PC-9 (cell line): ENCODE measurements around the gene GPC5. TPM values are rescaled to one million over a fixed set of nuclear protein-coding genes. Genes with fewer than 3 reads are reported as not detected.

Source experiments
- BruUV-seq: library from RNA; stranded (reverse); fragments of 400-500 nt; replicated peaks from 2 replicates; lab custom pipeline; 2021; lab: Mats Ljungman, UMichigan
- CTCF ChIA-PET: fragments of 300-600 bp; sonication (Branson Sonifier 250); formaldehyde crosslinking; loops from one replicate; lab custom pipeline; 2022; ENCODE audit warnings: antibody characterized with exemption; lab: Charles Lee
- POLR2A ChIA-PET: fragments of 300-600 bp; sonication (Branson Sonifier 250); formaldehyde crosslinking; loops from one replicate; lab custom pipeline; 2022; ENCODE audit warnings: antibody characterized with exemption; ENCODE audit not compliant: unreplicated experiment; lab: Charles Lee
- DNase-seq, 2 experiments: peaks; one replicate each; pipeline versions ENCODE4 v3.0.0 to v3.0.0-alpha.2; 2015 to 2022; ENCODE audit warnings: mixed read lengths in 1 of 2
- H2AFZ ChIP-seq: fragments of 200-600 bp; sonication (generic); 2 replicates; pipeline ENCODE4 v1.8.1; 2017; ENCODE audit warnings: antibody characterized with exemption
- H3F3A ChIP-seq: fragments of 200-600 bp; sonication (generic); 2 replicates; pipeline ENCODE4 v1.8.1; 2017; ENCODE audit warnings: antibody characterized with exemption, mild to moderate bottlenecking, low read depth; ENCODE audit not compliant: insufficient read depth
- H3K27ac ChIP-seq: fragments of 200-600 bp; sonication (generic); 2 replicates; pipeline ENCODE4 v1.6.1; 2016; ENCODE audit warnings: mixed run types
- H3K27me3 ChIP-seq: fragments of 200-600 bp; sonication (generic); 2 replicates; pipeline ENCODE4 v1.6.1; 2016; ENCODE audit warnings: low read depth, mixed run types; ENCODE audit not compliant: insufficient read depth
- H3K36me3 ChIP-seq: fragments of 200-600 bp; sonication (generic); 2 replicates; pipeline ENCODE4 v1.6.1; 2016; ENCODE audit warnings: low read depth, mixed run types
- H3K4me1 ChIP-seq: fragments of 200-600 bp; sonication (generic); replicated peaks from 2 replicates; pipeline ENCODE4 v1.6.1; 2016; ENCODE audit warnings: mixed run types; ENCODE audit not compliant: insufficient read depth
- H3K4me2 ChIP-seq: fragments of 200-600 bp; sonication (generic); 2 replicates; pipeline ENCODE4 v1.6.1; 2017; ENCODE audit warnings: mixed run types
- H3K4me3 ChIP-seq: fragments of 200-600 bp; sonication (generic); 2 replicates; pipeline ENCODE4 v1.6.1; 2016; ENCODE audit warnings: mixed run types
- H3K79me2 ChIP-seq: fragments of 200-600 bp; sonication (generic); 2 replicates; pipeline ENCODE4 v1.6.1; 2017; ENCODE audit warnings: low read depth, mixed run types
- H3K9me2 ChIP-seq: fragments of 200-600 bp; sonication (generic); 2 replicates; pipeline ENCODE4 v1.8.1; 2017; ENCODE audit warnings: mild to moderate bottlenecking; ENCODE audit not compliant: insufficient read depth
- H3K9me3 ChIP-seq: fragments of 200-600 bp; sonication (generic); 2 replicates; pipeline ENCODE4 v1.8.1; 2016; ENCODE audit warnings: low read depth; ENCODE audit not compliant: insufficient read depth
- H4K20me1 ChIP-seq: fragments of 200-600 bp; sonication (generic); 2 replicates; pipeline ENCODE4 v1.8.1; 2017; ENCODE audit not compliant: insufficient read depth
- CTCF ChIP-seq: fragments of 200-600 bp; sonication (generic); conservative IDR thresholded peaks from 2 replicates; pipeline ENCODE4 v1.6.1; 2017; ENCODE audit warnings: mixed run types, antibody characterized with exemption, mild to moderate bottlenecking, moderate library complexity
- EZH2 ChIP-seq: fragments of 200-600 bp; sonication (generic); IDR thresholded peaks from 2 replicates; pipeline ENCODE4 v1.8.0; 2017; ENCODE audit warnings: antibody characterized with exemption, low read depth
- intact Hi-C: fragments of 100-400 bp; cut with micrococcal nuclease; formaldehyde crosslinking; loops from one replicate; pipeline ENCODE4 v1.10.0; 2022; ENCODE audit not compliant: unreplicated experiment
- total RNA-seq: library from RNA; stranded (reverse); gene quantifications from 2 replicates; pipeline ENCODE4 v1.2.3, GENCODE V29; 2021

GPC5 gene
- total RNA-seq, 1 experiment from 2014 or later: not detected

DNA sequence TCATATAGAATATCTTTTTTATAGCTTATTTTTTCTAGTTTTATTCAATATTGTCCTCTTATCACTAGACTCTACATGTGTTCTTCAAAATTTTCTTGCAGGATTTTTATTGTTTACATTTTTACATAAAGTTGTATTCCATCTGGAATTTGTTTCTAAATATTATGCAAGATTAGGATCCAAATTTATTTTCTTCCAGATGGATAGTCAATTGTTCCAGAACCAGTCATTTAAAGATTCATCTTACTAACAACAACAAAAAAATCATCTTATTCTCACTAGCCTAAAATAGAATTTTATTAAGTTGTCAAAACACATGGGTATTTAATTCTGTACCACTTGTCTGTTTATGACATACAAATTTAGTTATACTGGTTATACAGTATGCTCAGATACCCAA, 1437.8 kb downstream of the GPC5 start:
- CTCF ChIA-PET: no interaction called here
- POLR2A ChIA-PET: no interaction called here
- Histone ChIP-seq H4K20me1 (no peaks in the 10 kb centered on the region), H3K4me2 (no peak overlapping the region), H3K27me3 (no peaks in the 10 kb centered on the region), H3K36me3 (no peaks in the 10 kb centered on the region), H3K4me3 (no peak overlapping the region), H3K4me1 (no peaks in the 10 kb centered on the region), H3K9me3 (no peaks in the 10 kb centered on the region), H3K79me2 (no peaks in the 10 kb centered on the region), H2AFZ (no peak overlapping the region), H3K9me2 (no peaks in the 10 kb centered on the region), H3F3A (no peaks in the 10 kb centered on the region), H3K27ac (no peak overlapping the region)
- intact Hi-C loops: no loop called here
- BruUV-seq: no TSS peak
- no peak for TF ChIP-seq EZH2
- TF ChIP-seq CTCF: no peak
- no peak for DNase-seq

DNA sequence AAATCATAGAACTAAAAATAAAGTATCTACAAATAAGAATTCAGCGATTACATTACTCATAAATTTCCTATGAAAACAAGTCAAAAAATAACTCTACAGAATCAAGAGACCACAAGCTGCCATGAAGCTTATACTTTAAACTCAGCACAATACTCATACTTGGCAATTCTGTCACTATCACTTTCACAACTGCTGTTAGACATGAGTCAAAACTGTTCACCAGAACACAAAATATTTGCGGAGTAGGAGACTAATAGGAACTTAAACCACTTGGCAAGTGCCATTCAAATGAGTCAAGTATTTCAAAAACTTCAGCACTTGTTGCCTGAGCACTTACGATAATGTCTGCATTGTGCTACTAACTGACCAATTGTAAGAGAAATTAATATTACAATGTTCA, 1440.4 kb downstream of the GPC5 start:
- H3K9me3 ChIP-seq: no peaks in the 10 kb centered on the region
- no peaks in the 10 kb centered on the region for H3K4me1 ChIP-seq
- no TSS peak for BruUV-seq
- no peaks in the 10 kb centered on the region for H3K36me3 ChIP-seq
- POLR2A ChIA-PET: no interaction called here
- no peaks in the 10 kb centered on the region for H3K79me2 ChIP-seq
- no peaks in the 10 kb centered on the region for H3K27me3 ChIP-seq
- H4K20me1 ChIP-seq: no peaks in the 10 kb centered on the region
- H2AFZ ChIP-seq: no peak overlapping the region
- intact Hi-C loops: no loop called here
- no peak overlapping the region for H3K4me3 ChIP-seq
- no peak for TF ChIP-seq EZH2
- TF ChIP-seq CTCF: no peak
- CTCF ChIA-PET: no interaction called here
- no peaks in the 10 kb centered on the region for H3K9me2 ChIP-seq
- DNase-seq: no peak
- no peak overlapping the region for H3K27ac ChIP-seq
- no peaks in the 10 kb centered on the region for H3F3A ChIP-seq
- no peak overlapping the region for H3K4me2 ChIP-seq

- Histone ChIP-seq H3K4me2 (no peak overlapping the region), H3K4me1 (no peaks in the 10 kb centered on the region), H2AFZ (no peak overlapping the region), H3K9me3 (no peaks in the 10 kb centered on the region), H3F3A (no peaks in the 10 kb centered on the region), H3K27ac (no peak overlapping the region), H3K9me2 (no peaks in the 10 kb centered on the region), H3K27me3 (no peaks in the 10 kb centered on the region), H3K36me3 (no peaks in the 10 kb centered on the region), H3K4me3 (no peak overlapping the region), H4K20me1 (no peaks in the 10 kb centered on the region), H3K79me2 (no peaks in the 10 kb centered on the region)
- intact Hi-C loops: no loop called here
- CTCF ChIA-PET: no interaction called here
- TF ChIP-seq CTCF (no peak), EZH2 (no peak)
- no TSS peak for BruUV-seq
- POLR2A ChIA-PET: no interaction called here
- DNase-seq: no peak
Measured at GRCh38 chr13:92842145-92842544, 1443.7 kb downstream of the GPC5 start.
